Psoas muscle (tissue), 8 donors: ENCODE results near the gene HUNK. TPM values are rescaled to one million over a fixed set of nuclear protein-coding genes. Genes with fewer than 3 reads are reported as not detected.

Experiments
- ATAC-seq, 4 donors: fragments of 200-7000 bp; cut with Tn5 transposase; one replicate each; pipeline ENCODE4 v1.9.1; 2020; ENCODE audit warnings: moderate library complexity in 3 of 4, mild to moderate bottlenecking in 2 of 4
- DNase-seq, 2 donors: peaks; one replicate each; pipeline ENCODE4 v3.0.0-alpha.2; 2020
- H3K27ac ChIP-seq: fragments of 200-600 bp; one replicate; pipeline ENCODE4 v1.8.0; 2022
- H3K27me3 ChIP-seq, 3 donors: fragments of 200-600 bp in 1 of 3; one replicate each; pipeline versions ENCODE4 v1.6.1 to v1.8.0; 2013 to 2022; ENCODE audit warnings: low read length in 2 of 3, mild to moderate bottlenecking in 2 of 3, moderate library complexity in 1 of 3; ENCODE audit not compliant: insufficient read depth in 3 of 3
- H3K36me3 ChIP-seq, 2 donors: fragments of 200-600 bp in 1 of 2; one replicate each; pipeline versions ENCODE4 v1.6.1 to v1.8.0; 2013 to 2022; ENCODE audit warnings: low read depth in 1 of 2, mild to moderate bottlenecking in 1 of 2, moderate library complexity in 1 of 2; ENCODE audit not compliant: insufficient read depth in 1 of 2
- H3K4me1 ChIP-seq: fragments of 200-600 bp; one replicate; pipeline ENCODE4 v1.8.0; 2022
- H3K4me3 ChIP-seq: fragments of 200-600 bp; one replicate; pipeline ENCODE4 v1.8.0; 2022; ENCODE audit warnings: mild to moderate bottlenecking
- H3K9me3 ChIP-seq: fragments of 200-600 bp; one replicate; pipeline ENCODE4 v1.8.0; 2022
- CTCF ChIP-seq: fragments of 200-600 bp; IDR thresholded peaks from one replicate; pipeline ENCODE4 v1.8.0; 2022; ENCODE audit warnings: antibody characterized with exemption
- WGBS, 3 donors: extraction: QIAGEN DNeasy Blood & Tissue Kit; methylation state at CpG; one replicate each; pipeline versions ENCODE4 v1.1.6 to v1.1.7; 2013; 5-methylcytosine and 5-hydroxymethylcytosine counted together
- intact Hi-C, 2 donors: fragments of 100-400 bp; cut with DNase I; formaldehyde crosslinking; loops; one replicate each; pipeline versions ENCODE4 v1.11.0 to v1.14.2; 2022
- polyA plus RNA-seq, 3 donors: library from polyadenylated mRNA; stranded (reverse); fragments of 200-250 nt; gene quantifications; one replicate each; pipeline ENCODE4 v1.2.3, GENCODE V29; 2013
- total RNA-seq, 4 donors: library from RNA; stranded (reverse); fragmentation: NEBNext Ultra II Directional in 2 of 4; extraction: Animal tissue kit (Norgen Biotek cat#: 25700) in 2 of 4; gene quantifications; one replicate each; pipeline versions ENCODE4 v1.2.1 to v1.2.4, GENCODE V29; 2021 to 2023
- donor health status: healthy with polysubstance abuse.
- donor health status: DM: no; HTN: no; CAD: no; lungs with moderate emphysema.
- donor health status: Bipolar disorder and iron deficiency.
- donor health status: healthy.
- donor health status: DM: yes; HTN: yes; CAD: no.
- donor health status: DM: no; HTN: no; CAD: no.
- donor health status: DM: no; HTN: no; CAD: no.
- donor health status: DM: yes; HTN: yes; CAD: no.

HUNK gene
- total and polyA plus RNA-seq, 7 donors = 0.03 to 0.54 (median 0.10) TPM

GRCh38 chr21:31889460-31889859 is 16.6 kb downstream of the HUNK start:
- H3K27me3 ChIP-seq = no peaks in the 10 kb centered on the region
- DNase-seq = no peak
- no peaks in the 10 kb centered on the region for H3K36me3 ChIP-seq
- no peak overlapping the region for H3K27ac ChIP-seq
- no peaks in the 10 kb centered on the region for H3K9me3 ChIP-seq
- WGBS, 3 donors = 83 to 91% (median 86%) methylated on average over 2 of the region's 2 CpGs
- no peak for TF ChIP-seq CTCF
- H3K4me3 ChIP-seq = no peak overlapping the region
- no peaks in the 10 kb centered on the region for H3K4me1 ChIP-seq
- intact Hi-C loops = no loop called here
- no peak for ATAC-seq

- no peaks in the 10 kb centered on the region for H3K9me3 ChIP-seq
- ATAC-seq (no peak), DNase-seq (no peak)
- H3K36me3 ChIP-seq = no peaks in the 10 kb centered on the region
- no peaks in the 10 kb centered on the region for H3K4me1 ChIP-seq
- 80 to 92% (median 85%) methylated on average over 9 of the region's 9 CpGs for WGBS, 3 donors
- no peaks in the 10 kb centered on the region for H3K27me3 ChIP-seq
- intact Hi-C loops = no loop called here
- H3K4me3 ChIP-seq = no peak overlapping the region
- TF ChIP-seq CTCF = no peak
- H3K27ac ChIP-seq = no peak overlapping the region
Observed at GRCh38 chr21:31892686-31893085, 19.9 kb downstream of the HUNK start.

- intact Hi-C loops = no loop called here
- WGBS, 3 donors = 68 to 77% (median 77%) methylated on average over 6 of the region's 6 CpGs
- Histone ChIP-seq H3K27me3 (no peaks in the 10 kb centered on the region), H3K27ac (no peak overlapping the region), H3K9me3 (no peaks in the 10 kb centered on the region), H3K36me3 (no peaks in the 10 kb centered on the region), H3K4me3 (no peak overlapping the region), H3K4me1 (no peaks in the 10 kb centered on the region)
- no peak for TF ChIP-seq CTCF
- DNase-seq = no peak
- ATAC-seq = no peak
Observed at GRCh38 chr21:31893851-31894415, 21.1 kb downstream of the HUNK start.

GRCh38 chr21:31894457-31894856 is 21.6 kb downstream of the HUNK start:
- TF ChIP-seq CTCF = no peak
- Histone ChIP-seq H3K4me3 (no peak overlapping the region), H3K9me3 (no peaks in the 10 kb centered on the region), H3K27me3 (no peaks in the 10 kb centered on the region), H3K4me1 (no peaks in the 10 kb centered on the region), H3K36me3 (no peaks in the 10 kb centered on the region), H3K27ac (no peak overlapping the region)
- DNase-seq = no peak
- intact Hi-C loops = no loop called here
- ATAC-seq = no peak
- 83% methylated on average over 2 of the region's 2 CpGs for WGBS, 3 donors
